NCI-H1105 treated with DMSO at 0.1 percent for 48 hours (cell line): Measurements from ENCODE around the gene ANKMY2.
A peak's percentile ranks its signal among the peaks of the same experiment; 100 is the strongest.
"Not testable (repeated sequence)": the region's sequence is repeated elsewhere in the genome, so short reads cannot be mapped to it uniquely, and the experiment has no call there.

Source experiments
- DNase-seq: peaks from one replicate; lab custom pipeline; 2025; lab: John Stamatoyannopoulos, UW

ANKMY2 gene

GRCh38 chr7:16659854-16660497 is 14.4 kb upstream of the ANKMY2 start:
- DNase-seq = not testable (repeated sequence)

DNA sequence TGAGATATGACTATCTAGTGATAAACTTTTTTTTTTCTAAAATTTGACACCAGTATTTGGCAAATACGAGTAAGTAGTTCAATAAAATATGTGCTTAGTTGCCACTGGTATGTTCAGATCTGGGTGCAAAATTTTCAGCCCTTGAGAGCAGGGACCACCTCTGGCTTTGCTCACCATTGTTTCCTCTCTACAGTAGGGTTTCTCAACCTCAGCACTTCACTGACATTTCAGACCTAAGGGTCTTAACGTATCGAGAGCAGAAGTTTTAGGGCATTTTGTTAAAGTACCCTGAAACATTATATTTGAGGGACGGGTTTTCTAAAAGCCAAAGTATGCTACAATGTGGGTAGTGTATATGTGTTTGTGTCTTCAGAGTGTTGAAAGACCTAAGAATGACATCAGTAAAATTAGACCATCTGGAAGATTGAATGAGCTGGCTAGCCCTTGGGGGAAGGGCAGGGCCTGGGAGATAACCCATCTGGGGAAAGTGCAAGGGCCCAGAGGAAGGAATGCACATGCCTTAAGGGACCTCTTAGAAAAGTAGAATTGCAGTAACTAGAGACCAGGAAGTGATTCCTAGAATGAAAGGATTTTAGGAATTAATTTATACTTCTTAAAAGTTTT is 12.2 kb upstream of the ANKMY2 start:
- no peak for DNase-seq

- DNase-seq = no peak
These were observed 10.6 kb upstream of the ANKMY2 start for GRCh38 chr7:16656141-16656540.

DNA sequence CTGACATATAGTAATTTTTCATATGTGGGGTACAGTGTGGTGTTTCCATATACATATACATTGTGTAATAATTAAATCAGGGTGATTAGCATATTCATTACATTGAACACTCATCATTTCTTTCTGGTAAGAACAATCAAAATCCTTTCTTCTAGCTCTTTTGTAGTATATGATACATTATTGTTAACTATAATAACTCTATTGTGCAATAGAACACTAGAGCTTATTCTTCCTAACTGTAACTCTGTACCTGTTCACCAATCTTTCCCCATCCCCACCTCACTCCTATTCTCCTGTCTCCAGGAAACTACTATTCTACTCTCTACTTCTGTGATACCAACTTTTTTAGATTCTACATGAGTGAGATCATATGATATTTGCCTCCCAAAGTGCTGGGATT is 9.8 kb upstream of the ANKMY2 start:
- DNase-seq = no peak

GRCh38 chr7:16652888-16653287 is 7.3 kb upstream of the ANKMY2 start:
- peak; percentile 98 for DNase-seq

DNA sequence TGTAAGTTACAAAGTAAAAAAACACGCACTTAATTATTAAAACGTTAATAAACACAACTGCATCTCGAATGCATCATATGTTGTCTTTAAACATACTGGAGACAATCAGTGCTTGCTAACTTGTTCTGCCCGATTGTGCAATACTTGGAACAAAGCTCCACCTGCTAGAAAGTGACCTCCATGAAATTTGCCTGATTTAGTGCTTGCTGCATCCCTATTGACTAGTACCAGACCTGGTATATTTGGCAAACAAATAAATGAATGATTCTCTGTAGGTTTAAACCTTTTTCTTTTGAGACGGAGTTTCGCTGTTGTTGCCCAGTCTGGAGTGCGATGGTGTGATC is 6.7 kb upstream of the ANKMY2 start:
- DNase-seq = no peak

- DNase-seq = no peak
These were observed 6.1 kb upstream of the ANKMY2 start for GRCh38 chr7:16651396-16652239.

DNA sequence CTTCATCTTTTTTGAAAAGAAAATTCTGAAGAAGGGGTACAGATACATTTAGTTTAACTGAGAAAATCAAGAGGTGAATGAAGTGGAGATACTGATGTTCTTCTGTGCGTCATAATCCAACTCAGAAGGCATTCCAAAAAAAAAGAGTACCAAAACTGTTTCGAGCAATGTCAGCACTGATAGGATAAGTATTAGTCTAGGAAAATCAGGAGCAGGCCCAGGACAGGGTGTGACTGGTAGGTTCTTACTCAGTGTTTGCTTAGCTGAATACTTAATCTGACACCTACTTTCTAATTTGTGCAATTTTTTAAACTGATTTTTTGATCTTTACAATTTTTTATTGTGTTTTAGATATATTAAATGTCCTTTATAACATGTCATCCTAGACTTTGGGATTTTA is 4.7 kb upstream of the ANKMY2 start:
- no peak for DNase-seq

DNA sequence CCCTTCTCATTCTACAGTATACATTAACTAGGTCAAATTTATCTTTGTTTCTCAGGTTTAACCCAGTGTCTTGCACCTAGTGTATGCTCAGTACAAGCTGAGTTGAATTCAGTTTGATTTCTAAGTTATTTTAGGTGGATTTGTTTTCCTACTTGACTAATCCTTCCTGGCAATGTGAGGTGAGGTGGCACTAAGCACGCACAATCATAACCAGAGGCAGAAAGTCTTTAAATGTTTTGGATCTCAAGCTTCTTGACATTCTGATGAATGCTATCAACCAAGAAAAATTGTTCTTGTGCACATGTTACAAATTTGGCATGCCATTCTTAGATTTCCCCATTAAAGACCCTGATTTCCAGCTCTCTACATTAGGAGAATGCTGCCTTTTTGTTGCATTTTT is 3.6 kb upstream of the ANKMY2 start:
- no peak for DNase-seq

DNA sequence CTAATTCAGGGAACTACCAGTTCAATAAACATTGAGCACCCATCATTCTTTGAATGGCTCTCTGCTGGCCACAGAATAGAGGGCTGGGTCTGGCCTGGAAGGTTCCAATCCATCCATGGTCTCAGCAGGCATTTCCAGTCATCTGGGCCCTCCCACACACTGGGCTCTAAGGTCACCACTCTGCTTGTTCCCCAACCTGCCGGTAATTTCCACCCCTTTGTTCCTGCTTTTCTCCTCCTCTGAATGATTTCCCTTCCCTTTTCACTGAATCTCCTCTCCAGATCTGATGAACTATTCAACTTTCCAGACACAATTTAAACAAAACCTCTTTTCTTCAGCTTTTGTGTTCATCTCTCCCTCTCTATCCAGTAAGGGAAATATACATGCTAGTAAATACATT is 3.0 kb upstream of the ANKMY2 start:
- no peak for DNase-seq

DNA sequence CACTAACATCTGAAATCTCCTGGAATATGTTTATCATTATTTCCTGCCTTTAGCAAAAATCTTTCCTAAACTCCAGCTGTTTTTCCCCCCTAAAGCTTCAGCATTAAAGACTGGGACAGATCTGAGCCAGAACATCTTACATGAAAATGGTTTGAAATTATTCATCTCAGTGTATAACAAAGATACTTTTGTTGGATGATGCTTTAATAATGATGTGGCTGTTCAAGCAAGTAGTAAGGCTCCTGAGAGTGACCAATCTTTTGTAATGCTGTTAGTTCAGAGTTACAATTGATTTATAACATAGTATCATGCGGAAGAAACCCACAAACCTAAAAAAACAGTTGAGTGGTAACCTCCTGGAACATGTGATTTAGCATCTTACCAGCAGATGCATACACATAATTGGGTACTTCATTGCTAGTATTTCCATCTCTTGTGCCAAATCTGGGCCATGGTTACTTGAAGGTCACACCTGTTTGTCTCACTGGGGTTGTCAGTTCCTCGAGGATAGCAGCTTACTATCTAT is 1.9 kb upstream of the ANKMY2 start:
- peak; percentile 68 for DNase-seq

- peak; percentile 32 for DNase-seq
These were observed 1.0 kb upstream of the ANKMY2 start for GRCh38 chr7:16646472-16647072.

- peak; percentile 54 for DNase-seq
These were observed 640 bp downstream of the ANKMY2 start for GRCh38 chr7:16644636-16645592.

GRCh38 chr7:16644157-16644556 is 1.4 kb downstream of the ANKMY2 start:
- DNase-seq = no peak

- no peak for DNase-seq
These were observed 7.0 kb downstream of the ANKMY2 start for GRCh38 chr7:16638282-16639280.

DNA sequence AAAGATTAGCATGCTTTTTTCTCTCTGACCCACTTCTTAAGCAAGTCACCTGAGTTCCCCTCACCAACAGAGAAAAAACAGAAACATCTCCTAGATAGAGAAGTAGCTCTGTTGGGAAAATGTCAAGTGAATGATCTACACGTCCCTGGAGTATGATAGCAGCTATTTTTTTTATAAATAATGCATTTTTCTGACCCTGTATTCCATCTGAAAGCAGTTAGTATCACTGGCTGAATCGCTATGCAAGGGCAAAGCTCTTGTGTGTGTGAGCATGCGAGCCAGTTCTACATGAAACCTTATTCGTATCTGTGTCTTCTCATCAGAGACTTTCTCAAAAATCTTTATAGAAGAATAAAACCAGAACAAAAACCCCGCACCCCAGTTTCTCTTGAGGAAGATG is 8.2 kb downstream of the ANKMY2 start:
- no peak for DNase-seq

GRCh38 chr7:16636555-16637101 is 8.9 kb downstream of the ANKMY2 start:
- no peak for DNase-seq

DNA sequence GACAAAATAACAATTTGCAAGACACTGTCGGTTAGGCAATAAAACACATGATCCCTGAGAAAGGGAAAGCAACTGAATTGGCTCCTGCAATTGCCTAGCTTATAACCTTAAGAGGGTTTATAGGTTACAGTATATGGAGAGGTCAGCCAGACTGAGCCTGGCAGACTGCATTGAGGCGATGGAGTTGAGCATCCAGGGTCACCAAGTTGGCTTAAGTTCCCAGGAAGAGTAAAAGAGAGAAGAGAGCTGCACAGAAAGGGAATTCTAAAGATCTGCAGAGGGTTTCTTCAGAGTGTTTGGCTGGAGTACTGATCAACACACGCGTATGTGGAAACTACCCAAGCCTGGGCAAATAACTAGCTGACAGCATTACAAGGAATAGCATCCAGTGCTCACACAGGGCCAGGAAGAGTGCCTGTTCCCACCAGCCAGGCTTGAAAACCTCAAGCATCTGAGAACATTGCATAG is 11.2 kb downstream of the ANKMY2 start:
- no peak for DNase-seq

DNA sequence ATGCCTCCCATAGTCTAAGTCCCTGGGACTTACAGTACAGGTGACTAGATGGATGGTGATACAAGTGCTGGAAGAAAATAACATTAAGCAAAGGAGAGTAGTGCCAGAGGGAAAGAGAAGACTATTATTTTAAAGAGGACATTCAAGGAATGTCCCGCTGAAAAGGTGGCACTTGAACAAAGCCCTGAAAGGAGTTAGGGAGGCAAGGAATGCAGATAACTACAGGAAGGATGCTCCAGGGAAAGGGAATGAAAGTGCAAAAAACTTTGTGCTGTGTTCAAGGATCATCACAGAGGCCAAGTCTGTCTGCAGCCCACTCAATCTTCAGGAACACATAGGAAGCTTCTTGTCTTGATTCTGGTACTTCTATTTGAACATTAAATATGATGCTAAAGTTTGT is 14.9 kb downstream of the ANKMY2 start:
- DNase-seq = no peak

GRCh38 chr7:16627236-16627635 is 18.3 kb downstream of the ANKMY2 start:
- DNase-seq = no peak
